Activated naive CD8-positive, alpha-beta T cell treated with anti-CD3 and anti-CD28 coated beads, Interleukin-2, amount 50 U/mL, for 24 hours (primary cell): ENCODE results near the gene SRPK1.

ENCODE experiments used
- ATAC-seq: fragments of 150-1000 bp; cut with Tn5 transposase; one replicate; pipeline ENCODE4 v1.10.0; 2021
- DNase-seq: peaks from one replicate; pipeline ENCODE4 v3.0.0; 2021
- H3K27ac Mint-ChIP-seq: one replicate; pipeline ENCODE4 v1.8.0; 2021; ENCODE audit warnings: mild to moderate bottlenecking, mixed read lengths
- H3K27me3 Mint-ChIP-seq: one replicate; pipeline ENCODE4 v1.8.0; 2021; ENCODE audit warnings: mixed read lengths
- H3K36me3 Mint-ChIP-seq: one replicate; pipeline ENCODE4 v1.8.0; 2021; ENCODE audit warnings: low read depth, mixed read lengths
- H3K4me1 Mint-ChIP-seq: one replicate; pipeline ENCODE4 v1.8.0; 2021; ENCODE audit warnings: mixed read lengths
- H3K4me3 Mint-ChIP-seq: one replicate; pipeline ENCODE4 v1.8.0; 2021; ENCODE audit warnings: mild to moderate bottlenecking, moderate library complexity, mixed read lengths
- H3K9me3 Mint-ChIP-seq: one replicate; pipeline ENCODE4 v1.8.0; 2021; ENCODE audit warnings: mixed read lengths

SRPK1 gene

GRCh38 chr6:35797837-35798526, 122.9 kb downstream of the SRPK1 start:
- H3K4me3 Mint-ChIP-seq: no peak overlapping the region
- H3K27ac Mint-ChIP-seq: no peak overlapping the region
- H3K9me3 Mint-ChIP-seq: no peaks in the 10 kb centered on the region
- H3K4me1 Mint-ChIP-seq: no peaks in the 10 kb centered on the region
- no peak for DNase-seq
- no peak for ATAC-seq
- H3K36me3 Mint-ChIP-seq: no peaks in the 10 kb centered on the region
- no peaks in the 10 kb centered on the region for H3K27me3 Mint-ChIP-seq

- no peaks in the 10 kb centered on the region for H3K4me1 Mint-ChIP-seq
- H3K36me3 Mint-ChIP-seq: no peaks in the 10 kb centered on the region
- no peak overlapping the region for H3K27ac Mint-ChIP-seq
- H3K4me3 Mint-ChIP-seq: no peak overlapping the region
- no peaks in the 10 kb centered on the region for H3K27me3 Mint-ChIP-seq
- no peaks in the 10 kb centered on the region for H3K9me3 Mint-ChIP-seq
- ATAC-seq: no peak
- DNase-seq: no peak
Measured at GRCh38 chr6:35796236-35796635, 124.7 kb downstream of the SRPK1 start.

GRCh38 chr6:35795453-35796071, 125.3 kb downstream of the SRPK1 start:
- no peaks in the 10 kb centered on the region for H3K4me1 Mint-ChIP-seq
- ATAC-seq (no peak), DNase-seq (no peak)
- H3K27me3 Mint-ChIP-seq: no peaks in the 10 kb centered on the region
- no peak overlapping the region for H3K4me3 Mint-ChIP-seq
- H3K9me3 Mint-ChIP-seq: no peaks in the 10 kb centered on the region
- H3K27ac Mint-ChIP-seq: no peak overlapping the region
- no peaks in the 10 kb centered on the region for H3K36me3 Mint-ChIP-seq

GRCh38 chr6:35794536-35795452, 126.1 kb downstream of the SRPK1 start:
- Mint-ChIP-seq H3K36me3 (no peaks in the 10 kb centered on the region), H3K27ac (no peak overlapping the region), H3K4me1 (no peaks in the 10 kb centered on the region), H3K4me3 (no peak overlapping the region), H3K9me3 (no peaks in the 10 kb centered on the region), H3K27me3 (peaks cover 3% of the 10 kb centered on the region)
- DNase-seq (no peak), ATAC-seq (no peak)

GRCh38 chr6:35790683-35791082, 130.2 kb downstream of the SRPK1 start:
- ATAC-seq: no peak
- H3K4me3 Mint-ChIP-seq: no peak overlapping the region
- no peak for DNase-seq
- H3K9me3 Mint-ChIP-seq: no peaks in the 10 kb centered on the region
- H3K4me1 Mint-ChIP-seq: no peaks in the 10 kb centered on the region
- peaks cover 35% of the 10 kb centered on the region for H3K27me3 Mint-ChIP-seq
- no peak overlapping the region for H3K27ac Mint-ChIP-seq
- H3K36me3 Mint-ChIP-seq: no peaks in the 10 kb centered on the region

- H3K4me1 Mint-ChIP-seq: no peaks in the 10 kb centered on the region
- no peak for ATAC-seq
- no peaks in the 10 kb centered on the region for H3K36me3 Mint-ChIP-seq
Measured at GRCh38 chr6:35788423-35788982, 132.4 kb downstream of the SRPK1 start.

GRCh38 chr6:35787266-35788218, 133.4 kb downstream of the SRPK1 start:
- no peak overlapping the region for H3K4me3 Mint-ChIP-seq
- ATAC-seq (no peak), DNase-seq (no peak)
- H3K36me3 Mint-ChIP-seq: no peaks in the 10 kb centered on the region
- no peak overlapping the region for H3K27ac Mint-ChIP-seq
- H3K27me3 Mint-ChIP-seq: peaks cover 43% of the 10 kb centered on the region
- no peaks in the 10 kb centered on the region for H3K4me1 Mint-ChIP-seq
- no peaks in the 10 kb centered on the region for H3K9me3 Mint-ChIP-seq

More at GRCh38 chr6:35788423-35788982, 132.4 kb downstream of the SRPK1 start:
- DNase-seq: no peak
- peaks cover 40% of the 10 kb centered on the region for H3K27me3 Mint-ChIP-seq
- H3K9me3 Mint-ChIP-seq: no peaks in the 10 kb centered on the region
- no peak overlapping the region for H3K4me3 Mint-ChIP-seq
- H3K27ac Mint-ChIP-seq: no peak overlapping the region

GRCh38 chr6:35786810-35787209, 134.1 kb downstream of the SRPK1 start:
- Mint-ChIP-seq H3K4me1 (no peaks in the 10 kb centered on the region), H3K36me3 (no peaks in the 10 kb centered on the region)

GRCh38 chr6:35786272-35786671, 134.6 kb downstream of the SRPK1 start:
- Mint-ChIP-seq H3K36me3 (no peaks in the 10 kb centered on the region), H3K4me3 (no peak overlapping the region), H3K9me3 (no peaks in the 10 kb centered on the region), H3K27me3 (peaks cover 51% of the 10 kb centered on the region), H3K27ac (no peak overlapping the region), H3K4me1 (no peaks in the 10 kb centered on the region)
- DNase-seq (no peak), ATAC-seq (no peak)

More at GRCh38 chr6:35786810-35787209, 134.1 kb downstream of the SRPK1 start:
- ATAC-seq (no peak), DNase-seq (no peak)
- Mint-ChIP-seq H3K27ac (no peak overlapping the region), H3K4me3 (no peak overlapping the region), H3K27me3 (peaks cover 48% of the 10 kb centered on the region), H3K9me3 (no peaks in the 10 kb centered on the region)

GRCh38 chr6:35784200-35784599, 136.7 kb downstream of the SRPK1 start:
- Mint-ChIP-seq H3K4me3 (no peak overlapping the region), H3K4me1 (no peaks in the 10 kb centered on the region), H3K27me3 (peaks cover 47% of the 10 kb centered on the region), H3K36me3 (no peaks in the 10 kb centered on the region), H3K27ac (no peak overlapping the region), H3K9me3 (no peaks in the 10 kb centered on the region)
- no peak for ATAC-seq
- no peak for DNase-seq
